Esophagus squamous epithelium (tissue), 4 donors: Measurements from ENCODE around the gene RIPK3.

Source experiments
- POLR2A ChIP-seq, 4 donors: fragments of 450-650 bp; IDR thresholded peaks; one replicate each; pipeline ENCODE4 v1.6.1; 2017; ENCODE audit warnings: antibody characterized with exemption in 4 of 4, mild to moderate bottlenecking in 4 of 4, moderate library complexity in 3 of 4
- TF ChIP-seq, protein P1 (sequence below), 6 experiments: fragments of 450-650 bp in 4 of 6; fragments of 200-600 bp in 2 of 6; sonication (generic) in 2 of 6; IDR thresholded peaks; one replicate each; pipeline ENCODE4 v1.5.1; 2016 to 2019; ENCODE audit warnings: antibody characterized with exemption in 6 of 6, mild to moderate bottlenecking in 4 of 6, moderate library complexity in 4 of 6

- TF ChIP-seq, protein P1, sequence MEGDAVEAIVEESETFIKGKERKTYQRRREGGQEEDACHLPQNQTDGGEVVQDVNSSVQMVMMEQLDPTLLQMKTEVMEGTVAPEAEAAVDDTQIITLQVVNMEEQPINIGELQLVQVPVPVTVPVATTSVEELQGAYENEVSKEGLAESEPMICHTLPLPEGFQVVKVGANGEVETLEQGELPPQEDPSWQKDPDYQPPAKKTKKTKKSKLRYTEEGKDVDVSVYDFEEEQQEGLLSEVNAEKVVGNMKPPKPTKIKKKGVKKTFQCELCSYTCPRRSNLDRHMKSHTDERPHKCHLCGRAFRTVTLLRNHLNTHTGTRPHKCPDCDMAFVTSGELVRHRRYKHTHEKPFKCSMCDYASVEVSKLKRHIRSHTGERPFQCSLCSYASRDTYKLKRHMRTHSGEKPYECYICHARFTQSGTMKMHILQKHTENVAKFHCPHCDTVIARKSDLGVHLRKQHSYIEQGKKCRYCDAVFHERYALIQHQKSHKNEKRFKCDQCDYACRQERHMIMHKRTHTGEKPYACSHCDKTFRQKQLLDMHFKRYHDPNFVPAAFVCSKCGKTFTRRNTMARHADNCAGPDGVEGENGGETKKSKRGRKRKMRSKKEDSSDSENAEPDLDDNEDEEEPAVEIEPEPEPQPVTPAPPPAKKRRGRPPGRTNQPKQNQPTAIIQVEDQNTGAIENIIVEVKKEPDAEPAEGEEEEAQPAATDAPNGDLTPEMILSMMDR (IDR thresholded peaks at IDR 0.05): no peak
- TF ChIP-seq POLR2A (IDR thresholded peaks at IDR 0.05): peak in 1 of 4 donors; percentile 36
Measured at GRCh38 chr14:24334431-24335291, 5.1 kb downstream of the RIPK3 start, which contains the start of gene ADCY4.
